ENCODE measurements around the gene SCN5A.

Gene SCN5A

GRCh38 chr3:38588371-38588971 is 61.0 kb downstream of the SCN5A start:
- H3K4me3 ChIP-seq (ENCODE audit: low read depth in 1 of 2, low read length in 1 of 2), result no peak overlapping the region
- TF ChIP-seq, protein P1, sequence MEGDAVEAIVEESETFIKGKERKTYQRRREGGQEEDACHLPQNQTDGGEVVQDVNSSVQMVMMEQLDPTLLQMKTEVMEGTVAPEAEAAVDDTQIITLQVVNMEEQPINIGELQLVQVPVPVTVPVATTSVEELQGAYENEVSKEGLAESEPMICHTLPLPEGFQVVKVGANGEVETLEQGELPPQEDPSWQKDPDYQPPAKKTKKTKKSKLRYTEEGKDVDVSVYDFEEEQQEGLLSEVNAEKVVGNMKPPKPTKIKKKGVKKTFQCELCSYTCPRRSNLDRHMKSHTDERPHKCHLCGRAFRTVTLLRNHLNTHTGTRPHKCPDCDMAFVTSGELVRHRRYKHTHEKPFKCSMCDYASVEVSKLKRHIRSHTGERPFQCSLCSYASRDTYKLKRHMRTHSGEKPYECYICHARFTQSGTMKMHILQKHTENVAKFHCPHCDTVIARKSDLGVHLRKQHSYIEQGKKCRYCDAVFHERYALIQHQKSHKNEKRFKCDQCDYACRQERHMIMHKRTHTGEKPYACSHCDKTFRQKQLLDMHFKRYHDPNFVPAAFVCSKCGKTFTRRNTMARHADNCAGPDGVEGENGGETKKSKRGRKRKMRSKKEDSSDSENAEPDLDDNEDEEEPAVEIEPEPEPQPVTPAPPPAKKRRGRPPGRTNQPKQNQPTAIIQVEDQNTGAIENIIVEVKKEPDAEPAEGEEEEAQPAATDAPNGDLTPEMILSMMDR (IDR thresholded peaks at IDR 0.05), result no peak
- no peaks in the 10 kb centered on the region for H3K36me3 ChIP-seq
- H3K27ac ChIP-seq, result no peak overlapping the region
- H3K27me3 ChIP-seq, result peaks cover 10% of the 10 kb centered on the region
- no peaks in the 10 kb centered on the region for H3K9me3 ChIP-seq
- no peaks in the 10 kb centered on the region for H3K4me1 ChIP-seq (ENCODE audit: control insufficient read depth in 1 of 2, insufficient read depth in 1 of 2, low read depth in 1 of 2, low read length in 1 of 2)

- Histone ChIP-seq H3K36me3 (no peaks in the 10 kb centered on the region), H3K4me3 (ENCODE audit: low read depth in 1 of 2, low read length in 1 of 2) (no peak overlapping the region), H3K9me3 (no peaks in the 10 kb centered on the region), H3K4me1 (ENCODE audit: control insufficient read depth in 1 of 2, insufficient read depth in 1 of 2, low read depth in 1 of 2, low read length in 1 of 2) (no peaks in the 10 kb centered on the region), H3K27me3 (peaks cover 2% of the 10 kb centered on the region), H3K27ac (no peak overlapping the region)
- TF ChIP-seq, protein P1 (IDR thresholded peaks at IDR 0.05), result no peak
Measured at GRCh38 chr3:38587548-38588131, 61.8 kb downstream of the SCN5A start.

- Histone ChIP-seq H3K36me3 (no peaks in the 10 kb centered on the region), H3K9me3 (no peaks in the 10 kb centered on the region), H3K27me3 (no peaks in the 10 kb centered on the region), H3K4me3 (ENCODE audit: low read depth in 1 of 2, low read length in 1 of 2) (no peak overlapping the region), H3K4me1 (ENCODE audit: control insufficient read depth in 1 of 2, insufficient read depth in 1 of 2, low read depth in 1 of 2, low read length in 1 of 2) (no peaks in the 10 kb centered on the region), H3K27ac (no peak overlapping the region)
- TF ChIP-seq, protein P1 (IDR thresholded peaks at IDR 0.05), result no peak
Measured at GRCh38 chr3:38586546-38587520, 62.7 kb downstream of the SCN5A start.

DNA sequence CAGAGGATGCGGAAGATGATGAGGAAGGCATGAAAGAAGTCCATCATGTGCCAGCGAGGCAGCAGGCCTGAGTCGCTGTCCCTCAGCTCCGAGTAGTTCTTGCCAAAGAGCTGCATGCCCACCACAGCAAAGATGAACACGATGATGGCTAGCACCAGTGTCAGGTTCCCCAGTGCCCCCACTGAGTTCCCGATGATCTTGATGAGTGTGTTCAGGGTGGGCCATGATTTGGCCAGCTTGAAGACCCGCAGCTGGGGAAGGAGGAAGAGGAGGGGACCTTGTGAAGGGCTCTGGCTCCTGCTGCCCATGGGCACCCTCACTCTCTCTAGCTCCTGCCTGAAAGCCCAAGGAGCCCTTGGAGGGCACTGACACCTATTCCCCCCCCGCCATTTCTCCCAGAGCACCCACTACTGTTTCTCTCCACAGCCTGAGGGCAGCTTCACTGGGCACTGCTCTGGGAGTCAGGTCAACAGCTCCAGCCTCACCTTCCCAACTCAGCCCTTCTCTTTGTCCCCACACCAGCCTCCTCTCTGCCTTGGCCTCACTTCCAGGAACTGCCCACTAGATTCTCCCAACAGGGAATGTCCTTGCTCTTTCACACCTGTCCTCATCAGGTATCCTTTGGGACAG is 63.6 kb downstream of the SCN5A start:
- H3K4me3 ChIP-seq (ENCODE audit: low read depth in 1 of 2, low read length in 1 of 2), result no peak overlapping the region
- TF ChIP-seq, protein P1 (IDR thresholded peaks at IDR 0.05), result no peak
- no peaks in the 10 kb centered on the region for H3K27me3 ChIP-seq
- no peaks in the 10 kb centered on the region for H3K4me1 ChIP-seq (ENCODE audit: control insufficient read depth in 1 of 2, insufficient read depth in 1 of 2, low read depth in 1 of 2, low read length in 1 of 2)
- no peaks in the 10 kb centered on the region for H3K9me3 ChIP-seq
- no peaks in the 10 kb centered on the region for H3K36me3 ChIP-seq
- no peak overlapping the region for H3K27ac ChIP-seq

DNA sequence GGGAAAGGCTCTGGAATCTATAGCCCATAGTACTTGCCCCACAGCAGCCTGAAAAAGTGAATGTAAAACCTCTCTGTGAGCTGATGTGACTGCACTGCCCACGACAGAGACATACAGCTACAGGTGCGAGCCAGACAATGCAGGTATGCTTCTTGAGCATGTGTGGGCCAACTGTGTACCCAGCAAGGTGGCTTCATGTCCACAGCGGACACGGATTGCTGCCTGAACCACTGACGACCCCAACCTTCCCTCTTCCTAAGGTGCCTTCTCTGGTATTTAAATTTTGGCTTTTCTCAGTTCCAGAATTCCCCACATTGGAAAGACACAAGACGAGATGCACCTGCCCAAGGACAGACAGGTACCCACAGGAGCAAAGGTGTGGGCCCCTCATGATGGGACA is 65.8 kb downstream of the SCN5A start:
- no peaks in the 10 kb centered on the region for H3K9me3 ChIP-seq
- H3K27me3 ChIP-seq, result no peaks in the 10 kb centered on the region
- H3K4me1 ChIP-seq (ENCODE audit: control insufficient read depth in 1 of 2, insufficient read depth in 1 of 2, low read depth in 1 of 2, low read length in 1 of 2), result no peaks in the 10 kb centered on the region
- no peak overlapping the region for H3K4me3 ChIP-seq (ENCODE audit: low read depth in 1 of 2, low read length in 1 of 2)
- no peaks in the 10 kb centered on the region for H3K36me3 ChIP-seq
- no peak overlapping the region for H3K27ac ChIP-seq
- TF ChIP-seq, protein P1 (IDR thresholded peaks at IDR 0.05), result no peak

Measured in neutrophil (primary cell).